RWPE2 (cell line): ENCODE data around the gene ARID5B.
A peak's percentile ranks its signal among the peaks of the same experiment; 100 is the strongest.

Experiments
- ATAC-seq: fragments of 200-7000 bp; cut with Tn5 transposase; 3 replicates; pipeline ENCODE4 v1.9.1; 2021; ENCODE audit warnings: low read depth
- DNase-seq: peaks from one replicate; pipeline ENCODE4 v3.0.0-alpha.2; 2020; ENCODE audit warnings: low spot score
- H3K27ac ChIP-seq: fragments of 450-650 bp; 2 replicates; pipeline ENCODE4 v1.5.1; 2017; ENCODE audit warnings: mild to moderate bottlenecking; ENCODE audit not compliant: poor library complexity, severe bottlenecking
- H3K27me3 ChIP-seq: fragments of 250-450 bp; sonication (Bioruptor Pico); 2 replicates; pipeline ENCODE4 v1.5.1; 2021; ENCODE audit warnings: mild to moderate bottlenecking, moderate library complexity; ENCODE audit not compliant: insufficient read depth, poor library complexity, severe bottlenecking
- H3K36me3 ChIP-seq: fragments of 250-450 bp; sonication (Bioruptor Pico); 2 replicates; pipeline ENCODE4 v1.5.1; 2020; ENCODE audit warnings: low read depth, mild to moderate bottlenecking, moderate library complexity
- H3K4me1 ChIP-seq: fragments of 250-450 bp; sonication (Bioruptor Pico); 2 replicates; pipeline ENCODE4 v1.5.1; 2021; ENCODE audit warnings: mild to moderate bottlenecking, moderate library complexity; ENCODE audit not compliant: insufficient read depth, poor library complexity, severe bottlenecking
- H3K4me3 ChIP-seq: fragments of 250-450 bp; sonication (Bioruptor Pico); 2 replicates; pipeline ENCODE4 v1.5.1; 2021; ENCODE audit warnings: mild to moderate bottlenecking, moderate library complexity; ENCODE audit not compliant: severe bottlenecking
- H3K9me3 ChIP-seq: fragments of 250-450 bp; sonication (Bioruptor Pico); 2 replicates; pipeline ENCODE4 v1.5.1; 2021; ENCODE audit warnings: mild to moderate bottlenecking, moderate library complexity; ENCODE audit not compliant: severe bottlenecking
- CTCF ChIP-seq: fragments of 450-650 bp; IDR thresholded peaks from one replicate; pipeline ENCODE4 v1.5.1; 2017; ENCODE audit warnings: mild to moderate bottlenecking, moderate library complexity; ENCODE audit not compliant: poor library complexity, severe bottlenecking

The ARID5B gene

GRCh38 chr10:61939902-61940301 is 38.4 kb downstream of the ARID5B start:
- H3K27me3 ChIP-seq, result no peaks in the 10 kb centered on the region
- TF ChIP-seq CTCF, result no peak
- H3K4me1 ChIP-seq, result peaks cover 61% of the 10 kb centered on the region
- H3K27ac ChIP-seq, result peak overlapping the region; percentile 95
- DNase-seq (no peak), ATAC-seq (no peak; the same call in 2 of the 3 replicates)
- no peaks in the 10 kb centered on the region for H3K9me3 ChIP-seq
- H3K4me3 ChIP-seq, result no peak overlapping the region
- H3K36me3 ChIP-seq, result peaks cover 15% of the 10 kb centered on the region; the same call in 1 of the 2 replicates

GRCh38 chr10:61941202-61941681 is 39.7 kb downstream of the ARID5B start:
- Histone ChIP-seq H3K27me3 (no peaks in the 10 kb centered on the region), H3K4me1 (peaks cover 65% of the 10 kb centered on the region), H3K36me3 (peaks cover 18% of the 10 kb centered on the region; the same call in 1 of the 2 replicates), H3K9me3 (no peaks in the 10 kb centered on the region), H3K4me3 (no peak overlapping the region), H3K27ac (peak overlapping the region; percentile 90)
- DNase-seq (no peak), ATAC-seq (no peak)
- TF ChIP-seq CTCF, result no peak

- Histone ChIP-seq H3K4me3 (peak overlapping the region; percentile 12), H3K27ac (peak overlapping the region; percentile 90), H3K9me3 (no peaks in the 10 kb centered on the region), H3K4me1 (peaks cover 54% of the 10 kb centered on the region), H3K36me3 (peaks cover 18% of the 10 kb centered on the region; the same call in 1 of the 2 replicates), H3K27me3 (no peaks in the 10 kb centered on the region)
- no peak for DNase-seq
- TF ChIP-seq CTCF, result no peak
- ATAC-seq, result peak; percentile 30; the same call in 2 of the 3 replicates
These were observed 41.3 kb downstream of the ARID5B start for GRCh38 chr10:61942604-61943461.

GRCh38 chr10:61943674-61944378 is 42.3 kb downstream of the ARID5B start:
- H3K27ac ChIP-seq, result peak overlapping the region; percentile 90

More at GRCh38 chr10:61943674-61944378, 42.3 kb downstream of the ARID5B start:
- TF ChIP-seq CTCF, result peak; percentile 56
- DNase-seq (no peak), ATAC-seq (peak; percentile 34; the same call in 2 of the 3 replicates)
- Histone ChIP-seq H3K4me1 (peaks cover 44% of the 10 kb centered on the region), H3K9me3 (no peaks in the 10 kb centered on the region), H3K27me3 (no peaks in the 10 kb centered on the region), H3K36me3 (peaks cover 22% of the 10 kb centered on the region), H3K4me3 (no peak overlapping the region)
